Osteocyte (in vitro differentiated cells): ENCODE measurements around the gene PRKAR1B. TPM values are rescaled to one million over a fixed set of nuclear protein-coding genes. Genes with fewer than 3 reads are reported as not detected.

Experiments used
- DNase-seq: peaks from one replicate; pipeline ENCODE4 v3.0.0; 2021; ENCODE audit warnings: mixed read lengths; ENCODE audit not compliant: unreplicated experiment; ENCODE audit errors: extremely low spot score
- H3K27ac Mint-ChIP-seq: one replicate; pipeline ENCODE4 v1.8.0; 2021; ENCODE audit warnings: mild to moderate bottlenecking, mixed read lengths; ENCODE audit not compliant: unreplicated experiment
- H3K27me3 Mint-ChIP-seq: one replicate; pipeline ENCODE4 v1.8.0; 2021; ENCODE audit warnings: mixed read lengths; ENCODE audit not compliant: unreplicated experiment
- H3K36me3 Mint-ChIP-seq: one replicate; pipeline ENCODE4 v1.8.0; 2021; ENCODE audit warnings: mixed read lengths; ENCODE audit not compliant: unreplicated experiment
- H3K4me1 Mint-ChIP-seq: one replicate; pipeline ENCODE4 v1.8.0; 2021; ENCODE audit warnings: mixed read lengths; ENCODE audit not compliant: unreplicated experiment
- H3K4me3 Mint-ChIP-seq: one replicate; pipeline ENCODE4 v1.8.0; 2021; ENCODE audit warnings: mild to moderate bottlenecking, moderate library complexity, mixed read lengths; ENCODE audit not compliant: unreplicated experiment
- H3K9me3 Mint-ChIP-seq: one replicate; pipeline ENCODE4 v1.8.0; 2021; ENCODE audit warnings: mixed read lengths; ENCODE audit not compliant: unreplicated experiment
- total RNA-seq: library from RNA; stranded (reverse); gene quantifications from 2 replicates; pipeline ENCODE4 v1.2.1, GENCODE V29; 2021
- TF ChIP-seq, protein P1 (sequence below): fragments of 200-600 bp; sonication (generic); IDR thresholded peaks from 2 replicates; pipeline ENCODE4 v1.5.0; 2021; ENCODE audit warnings: antibody characterized with exemption, mild to moderate bottlenecking, moderate library complexity

PRKAR1B gene
- total RNA-seq, 1 donor from 2014 or later: 12.0 TPM

GRCh38 chr7:526460-527034 lies 200.5 kb downstream of the PRKAR1B start:
- Mint-ChIP-seq H3K4me1 (peaks cover 9% of the 10 kb centered on the region), H3K4me3 (no peak overlapping the region), H3K27ac (no peak overlapping the region), H3K27me3 (peaks cover 4% of the 10 kb centered on the region), H3K9me3 (no peaks in the 10 kb centered on the region), H3K36me3 (no peaks in the 10 kb centered on the region)
- no peak for DNase-seq
- TF ChIP-seq, protein P1, sequence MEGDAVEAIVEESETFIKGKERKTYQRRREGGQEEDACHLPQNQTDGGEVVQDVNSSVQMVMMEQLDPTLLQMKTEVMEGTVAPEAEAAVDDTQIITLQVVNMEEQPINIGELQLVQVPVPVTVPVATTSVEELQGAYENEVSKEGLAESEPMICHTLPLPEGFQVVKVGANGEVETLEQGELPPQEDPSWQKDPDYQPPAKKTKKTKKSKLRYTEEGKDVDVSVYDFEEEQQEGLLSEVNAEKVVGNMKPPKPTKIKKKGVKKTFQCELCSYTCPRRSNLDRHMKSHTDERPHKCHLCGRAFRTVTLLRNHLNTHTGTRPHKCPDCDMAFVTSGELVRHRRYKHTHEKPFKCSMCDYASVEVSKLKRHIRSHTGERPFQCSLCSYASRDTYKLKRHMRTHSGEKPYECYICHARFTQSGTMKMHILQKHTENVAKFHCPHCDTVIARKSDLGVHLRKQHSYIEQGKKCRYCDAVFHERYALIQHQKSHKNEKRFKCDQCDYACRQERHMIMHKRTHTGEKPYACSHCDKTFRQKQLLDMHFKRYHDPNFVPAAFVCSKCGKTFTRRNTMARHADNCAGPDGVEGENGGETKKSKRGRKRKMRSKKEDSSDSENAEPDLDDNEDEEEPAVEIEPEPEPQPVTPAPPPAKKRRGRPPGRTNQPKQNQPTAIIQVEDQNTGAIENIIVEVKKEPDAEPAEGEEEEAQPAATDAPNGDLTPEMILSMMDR: no peak

- Mint-ChIP-seq H3K9me3 (no peaks in the 10 kb centered on the region), H3K4me3 (no peak overlapping the region), H3K4me1 (peaks cover 15% of the 10 kb centered on the region), H3K27ac (no peak overlapping the region), H3K36me3 (no peaks in the 10 kb centered on the region), H3K27me3 (peaks cover 4% of the 10 kb centered on the region)
- DNase-seq: no peak
- TF ChIP-seq, protein P1: no peak
These were observed 201.3 kb downstream of the PRKAR1B start for GRCh38 chr7:525740-526139.

DNA sequence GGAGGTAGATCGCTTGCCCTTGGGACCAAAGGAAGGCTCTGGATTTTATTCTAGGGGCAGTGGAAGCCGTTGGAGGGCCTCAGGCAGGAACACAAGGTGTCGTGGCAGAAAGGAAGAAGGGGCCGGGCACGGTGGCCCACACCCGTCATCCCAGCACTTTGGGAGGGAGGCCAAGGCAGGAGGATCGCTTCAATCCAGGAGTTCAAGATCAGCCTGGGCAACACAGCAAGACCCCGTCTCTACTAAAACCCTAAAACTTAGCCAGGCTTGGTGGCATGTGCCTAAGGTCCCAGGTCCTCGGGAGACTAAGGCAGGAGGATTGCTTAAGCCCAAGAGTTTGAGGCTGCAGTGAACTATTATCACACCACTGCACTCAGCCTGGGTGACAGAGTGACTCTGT lies 202.3 kb downstream of the PRKAR1B start:
- no peak overlapping the region for H3K4me3 Mint-ChIP-seq
- H3K4me1 Mint-ChIP-seq: peaks cover 12% of the 10 kb centered on the region
- H3K27me3 Mint-ChIP-seq: no peaks in the 10 kb centered on the region
- TF ChIP-seq, protein P1: no peak
- no peak overlapping the region for H3K27ac Mint-ChIP-seq
- DNase-seq: no peak
- H3K9me3 Mint-ChIP-seq: no peaks in the 10 kb centered on the region
- no peaks in the 10 kb centered on the region for H3K36me3 Mint-ChIP-seq

DNA sequence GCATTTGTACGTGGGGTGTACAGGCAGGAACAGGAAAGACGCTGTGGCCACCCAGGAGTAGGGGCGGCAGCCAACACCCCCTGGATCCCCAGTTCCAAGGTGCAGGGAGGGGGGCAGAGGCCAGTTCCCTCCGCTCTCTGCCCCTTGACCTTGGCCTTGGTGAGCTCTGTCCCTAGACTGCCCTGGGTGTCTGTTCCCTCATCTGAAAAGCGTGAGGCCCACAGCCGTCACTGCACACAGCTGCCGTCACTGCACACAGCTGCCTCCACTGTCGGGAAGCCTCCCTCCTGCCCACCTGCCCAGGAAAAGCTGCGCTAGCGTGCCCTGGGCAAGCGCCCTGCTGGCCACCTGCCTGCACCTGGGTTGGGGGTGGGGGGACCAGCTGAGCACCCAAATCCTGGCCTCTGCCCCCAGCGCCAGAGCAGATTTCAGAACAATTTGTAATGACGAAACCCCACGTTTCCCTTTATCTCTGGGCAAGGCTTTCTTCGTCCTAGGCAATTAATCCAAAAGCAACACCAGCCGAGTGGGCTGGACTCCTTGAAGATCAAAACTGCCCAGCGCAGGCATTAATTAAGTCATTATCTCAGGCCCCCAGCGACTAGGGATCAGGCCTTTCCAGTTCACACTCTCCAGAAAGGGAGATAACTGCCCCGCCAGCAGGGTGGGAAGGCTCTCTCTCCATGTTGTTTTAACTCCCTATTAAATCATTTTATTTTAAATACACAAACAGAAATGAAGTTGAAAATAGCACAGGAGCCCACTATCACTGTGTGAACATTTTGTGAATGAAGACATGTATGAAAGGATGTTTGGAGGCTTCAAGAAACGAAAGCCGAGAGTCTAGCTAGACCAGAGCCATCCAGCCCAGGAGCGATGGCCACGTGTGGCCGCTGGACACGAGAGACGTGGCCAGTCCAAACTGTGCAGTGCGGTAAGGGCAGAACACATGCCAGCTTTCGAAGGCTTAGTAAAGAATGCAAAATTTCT lies 203.4 kb downstream of the PRKAR1B start:
- H3K36me3 Mint-ChIP-seq: no peaks in the 10 kb centered on the region
- no peak overlapping the region for H3K27ac Mint-ChIP-seq
- H3K27me3 Mint-ChIP-seq: no peaks in the 10 kb centered on the region
- DNase-seq: no peak
- H3K4me3 Mint-ChIP-seq: no peak overlapping the region
- TF ChIP-seq, protein P1: no peak
- H3K4me1 Mint-ChIP-seq: peaks cover 12% of the 10 kb centered on the region
- no peaks in the 10 kb centered on the region for H3K9me3 Mint-ChIP-seq

DNA sequence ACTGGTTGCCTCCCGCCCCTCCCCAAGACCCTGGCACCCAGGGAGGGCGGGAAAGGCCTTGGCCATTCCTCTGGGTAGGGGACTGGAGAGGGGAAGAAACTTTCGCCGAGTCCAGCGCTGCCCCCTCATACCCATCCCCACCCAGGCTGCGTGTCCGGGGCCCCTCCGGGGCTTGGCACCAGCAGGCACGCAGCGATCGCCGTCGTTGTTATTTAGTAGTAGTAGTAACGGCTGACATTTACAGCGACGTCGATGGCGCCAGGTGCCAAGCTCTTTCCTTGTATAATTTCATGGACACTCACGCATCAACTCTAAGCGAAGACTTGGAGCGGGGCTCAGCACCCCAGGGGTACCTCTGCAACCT lies 204.1 kb downstream of the PRKAR1B start:
- Mint-ChIP-seq H3K9me3 (no peaks in the 10 kb centered on the region), H3K36me3 (no peaks in the 10 kb centered on the region), H3K27ac (no peak overlapping the region), H3K4me1 (peaks cover 12% of the 10 kb centered on the region), H3K27me3 (no peaks in the 10 kb centered on the region), H3K4me3 (no peak overlapping the region)
- DNase-seq: no peak
- TF ChIP-seq, protein P1: no peak
